ENCODE measurements around the gene DR1.

DR1 gene

GRCh38 chr1:93354749-93355148 is 9.0 kb downstream of the DR1 start:
- no peaks in the 10 kb centered on the region for H3K9me3 ChIP-seq (ENCODE audit: severe bottlenecking)
- peaks cover 42% of the 10 kb centered on the region for H3K4me1 ChIP-seq (ENCODE audit: insufficient read depth, poor library complexity, severe bottlenecking)
- DNase-seq (ENCODE audit: low spot score) (no peak), ATAC-seq (ENCODE audit: low read depth) (no peak)
- no peak overlapping the region for H3K27ac ChIP-seq (ENCODE audit: poor library complexity, severe bottlenecking)
- peaks cover 93% of the 10 kb centered on the region for H3K36me3 ChIP-seq (ENCODE audit: low read depth)
- no peak overlapping the region for H3K4me3 ChIP-seq (ENCODE audit: severe bottlenecking)
- H3K27me3 ChIP-seq (ENCODE audit: insufficient read depth, poor library complexity, severe bottlenecking) = no peaks in the 10 kb centered on the region
- no peak for TF ChIP-seq CTCF (IDR thresholded peaks at IDR 0.05; ENCODE audit: poor library complexity, severe bottlenecking)

GRCh38 chr1:93357242-93357641 is 11.5 kb downstream of the DR1 start:
- Histone ChIP-seq H3K9me3 (ENCODE audit: severe bottlenecking) (no peaks in the 10 kb centered on the region), H3K4me3 (ENCODE audit: severe bottlenecking) (no peak overlapping the region), H3K27ac (ENCODE audit: poor library complexity, severe bottlenecking) (no peak overlapping the region), H3K36me3 (ENCODE audit: low read depth) (peaks cover 97% of the 10 kb centered on the region), H3K4me1 (ENCODE audit: insufficient read depth, poor library complexity, severe bottlenecking) (peaks cover 23% of the 10 kb centered on the region), H3K27me3 (ENCODE audit: insufficient read depth, poor library complexity, severe bottlenecking) (no peaks in the 10 kb centered on the region)
- no peak for DNase-seq (ENCODE audit: low spot score)
- no peak for ATAC-seq (ENCODE audit: low read depth)
- TF ChIP-seq CTCF (IDR thresholded peaks at IDR 0.05; ENCODE audit: poor library complexity, severe bottlenecking) = no peak

GRCh38 chr1:93358293-93358692 is 12.6 kb downstream of the DR1 start:
- Histone ChIP-seq H3K27me3 (ENCODE audit: insufficient read depth, poor library complexity, severe bottlenecking) (no peaks in the 10 kb centered on the region), H3K36me3 (ENCODE audit: low read depth) (peaks cover 99% of the 10 kb centered on the region), H3K4me3 (ENCODE audit: severe bottlenecking) (no peak overlapping the region), H3K27ac (ENCODE audit: poor library complexity, severe bottlenecking) (no peak overlapping the region), H3K4me1 (ENCODE audit: insufficient read depth, poor library complexity, severe bottlenecking) (peaks cover 13% of the 10 kb centered on the region), H3K9me3 (ENCODE audit: severe bottlenecking) (no peaks in the 10 kb centered on the region)
- TF ChIP-seq CTCF (IDR thresholded peaks at IDR 0.05; ENCODE audit: poor library complexity, severe bottlenecking) = no peak
- DNase-seq (ENCODE audit: low spot score) (no peak), ATAC-seq (ENCODE audit: low read depth) (no peak)

GRCh38 chr1:93360111-93360510 is 14.4 kb downstream of the DR1 start:
- DNase-seq (ENCODE audit: low spot score) = no peak
- no peak overlapping the region for H3K27ac ChIP-seq (ENCODE audit: poor library complexity, severe bottlenecking)
- peaks cover 8% of the 10 kb centered on the region for H3K4me1 ChIP-seq (ENCODE audit: insufficient read depth, poor library complexity, severe bottlenecking)
- no peaks in the 10 kb centered on the region for H3K27me3 ChIP-seq (ENCODE audit: insufficient read depth, poor library complexity, severe bottlenecking)
- no peak for TF ChIP-seq CTCF (IDR thresholded peaks at IDR 0.05; ENCODE audit: poor library complexity, severe bottlenecking)
- no peak for ATAC-seq (ENCODE audit: low read depth)
- H3K9me3 ChIP-seq (ENCODE audit: severe bottlenecking) = no peaks in the 10 kb centered on the region
- H3K36me3 ChIP-seq (ENCODE audit: low read depth) = peaks cover 94% of the 10 kb centered on the region
- no peak overlapping the region for H3K4me3 ChIP-seq (ENCODE audit: severe bottlenecking)

GRCh38 chr1:93362237-93362636 is 16.5 kb downstream of the DR1 start:
- DNase-seq (ENCODE audit: low spot score) = no peak
- no peaks in the 10 kb centered on the region for H3K9me3 ChIP-seq (ENCODE audit: severe bottlenecking)
- H3K27ac ChIP-seq (ENCODE audit: poor library complexity, severe bottlenecking) = no peak overlapping the region
- no peak overlapping the region for H3K4me3 ChIP-seq (ENCODE audit: severe bottlenecking)
- H3K27me3 ChIP-seq (ENCODE audit: insufficient read depth, poor library complexity, severe bottlenecking) = no peaks in the 10 kb centered on the region
- ATAC-seq (ENCODE audit: low read depth) = no peak
- TF ChIP-seq CTCF (IDR thresholded peaks at IDR 0.05; ENCODE audit: poor library complexity, severe bottlenecking) = no peak
- peaks cover 95% of the 10 kb centered on the region for H3K36me3 ChIP-seq (ENCODE audit: low read depth)
- peaks cover 4% of the 10 kb centered on the region for H3K4me1 ChIP-seq (ENCODE audit: insufficient read depth, poor library complexity, severe bottlenecking)
